Dedifferentiated amniotic fluid mesenchymal stem cell (primary cell): ENCODE results near the gene SEC22B.
"Not testable (repeated sequence)": the region's sequence is repeated elsewhere in the genome, so short reads cannot be mapped to it uniquely, and the experiment has no call there.

Experiments used
- DNase-seq: peaks from one replicate; pipeline ENCODE4 v3.0.0-alpha.2; 2016; ENCODE audit errors: extremely low spot score

Gene SEC22B

GRCh38 chr1:120145806-120146205 lies 30.5 kb downstream of the SEC22B start:
- not testable (repeated sequence) for DNase-seq

GRCh38 chr1:120144626-120145025 lies 31.7 kb downstream of the SEC22B start:
- DNase-seq: not testable (repeated sequence)

- DNase-seq: not testable (repeated sequence)
Observed at GRCh38 chr1:120144169-120144568, 32.2 kb downstream of the SEC22B start.

- DNase-seq: not testable (repeated sequence)
Observed at GRCh38 chr1:120143334-120143733, 33.0 kb downstream of the SEC22B start.

GRCh38 chr1:120142512-120143263 lies 33.6 kb downstream of the SEC22B start:
- peak; percentile 55 for DNase-seq

GRCh38 chr1:120141865-120142264 lies 34.5 kb downstream of the SEC22B start:
- DNase-seq: not testable (repeated sequence)

GRCh38 chr1:120140656-120141265 lies 35.6 kb downstream of the SEC22B start:
- DNase-seq: not testable (repeated sequence)

- DNase-seq: not testable (repeated sequence)
Observed at GRCh38 chr1:120136086-120136485, 40.2 kb downstream of the SEC22B start.

- DNase-seq: not testable (repeated sequence)
Observed at GRCh38 chr1:120133928-120134325, 42.4 kb downstream of the SEC22B start.

GRCh38 chr1:120133228-120133927 lies 42.9 kb downstream of the SEC22B start:
- no peak for DNase-seq

- not testable (repeated sequence) for DNase-seq
Observed at GRCh38 chr1:120132406-120132763, 43.9 kb downstream of the SEC22B start.

- DNase-seq: peak; percentile 34
Observed at GRCh38 chr1:120131611-120132405, 44.5 kb downstream of the SEC22B start.

GRCh38 chr1:120127921-120128320 lies 48.4 kb downstream of the SEC22B start:
- DNase-seq: not testable (repeated sequence)

- not testable (repeated sequence) for DNase-seq
Observed at GRCh38 chr1:120126216-120126615, 50.1 kb downstream of the SEC22B start.

GRCh38 chr1:120124628-120125027 lies 51.7 kb downstream of the SEC22B start:
- not testable (repeated sequence) for DNase-seq

GRCh38 chr1:120123813-120124510 lies 52.4 kb downstream of the SEC22B start:
- DNase-seq: not testable (repeated sequence)

GRCh38 chr1:120122262-120122893 lies 53.9 kb downstream of the SEC22B start:
- not testable (repeated sequence) for DNase-seq

GRCh38 chr1:120121830-120122229 lies 54.5 kb downstream of the SEC22B start:
- DNase-seq: not testable (repeated sequence)

- not testable (repeated sequence) for DNase-seq
Observed at GRCh38 chr1:120120525-120120924, 55.8 kb downstream of the SEC22B start.

- not testable (repeated sequence) for DNase-seq
Observed at GRCh38 chr1:120117371-120118177, 58.7 kb downstream of the SEC22B start.
